Activated CD4-positive, alpha-beta T cell treated with anti-CD3 and anti-CD28 coated beads, Interleukin-2, amount 10 ng/mL, durations not matched to agents 24 days and 14 days (primary cell): ENCODE data around the gene SLC11A2. TPM values are rescaled to one million over a fixed set of nuclear protein-coding genes. Genes with fewer than 3 reads are reported as not detected.

ENCODE experiments used
- DNase-seq: peaks from one replicate; pipeline ENCODE4 v3.0.0; 2022
- H3K27ac Mint-ChIP-seq: one replicate; pipeline ENCODE4 v1.8.0; 2022; ENCODE audit warnings: mild to moderate bottlenecking, mixed read lengths
- H3K27me3 Mint-ChIP-seq: one replicate; pipeline ENCODE4 v1.8.0; 2022; ENCODE audit warnings: mixed read lengths
- H3K36me3 Mint-ChIP-seq: one replicate; pipeline ENCODE4 v1.8.0; 2022; ENCODE audit warnings: low read depth, mild to moderate bottlenecking, mixed read lengths
- H3K4me1 Mint-ChIP-seq: one replicate; pipeline ENCODE4 v1.8.0; 2021; ENCODE audit warnings: mixed read lengths
- H3K4me3 Mint-ChIP-seq: one replicate; pipeline ENCODE4 v1.8.0; 2022; ENCODE audit warnings: mild to moderate bottlenecking, moderate library complexity, mixed read lengths
- H3K9me3 Mint-ChIP-seq: one replicate; pipeline ENCODE4 v1.8.0; 2021; ENCODE audit warnings: mixed read lengths
- intact Hi-C: fragments of 100-400 bp; cut with micrococcal nuclease; formaldehyde crosslinking; loops from one replicate; pipeline ENCODE4 v1.15.1; 2023
- total RNA-seq: library from RNA; stranded (reverse); gene quantifications from 2 replicates; pipeline ENCODE4 v1.2.3, GENCODE V29; 2022

The SLC11A2 gene
- total RNA-seq, 1 donor from 2014 or later = 56.2 TPM

- peaks cover 52% of the 10 kb centered on the region for H3K36me3 Mint-ChIP-seq
- peak overlapping the region; percentile 30 for H3K4me3 Mint-ChIP-seq
- DNase-seq = no peak
- no peaks in the 10 kb centered on the region for H3K9me3 Mint-ChIP-seq
- peaks cover 15% of the 10 kb centered on the region for H3K4me1 Mint-ChIP-seq
- no peaks in the 10 kb centered on the region for H3K27me3 Mint-ChIP-seq
- H3K27ac Mint-ChIP-seq = peak overlapping the region; percentile 44
- intact Hi-C loops = no loop called here
Observed at GRCh38 chr12:51000245-51000644, 25.9 kb downstream of the SLC11A2 start.

- Mint-ChIP-seq H3K36me3 (peaks cover 52% of the 10 kb centered on the region), H3K4me3 (peak overlapping the region; percentile 38), H3K27me3 (no peaks in the 10 kb centered on the region), H3K27ac (peak overlapping the region; percentile 49), H3K9me3 (no peaks in the 10 kb centered on the region), H3K4me1 (peaks cover 16% of the 10 kb centered on the region)
- intact Hi-C loops = no loop called here
- no peak for DNase-seq
Observed at GRCh38 chr12:50999093-50999492, 27.1 kb downstream of the SLC11A2 start.

GRCh38 chr12:50992819-50993218, 33.4 kb downstream of the SLC11A2 start:
- no peak for DNase-seq
- H3K36me3 Mint-ChIP-seq = peaks cover 58% of the 10 kb centered on the region
- H3K27ac Mint-ChIP-seq = no peak overlapping the region
- H3K9me3 Mint-ChIP-seq = no peaks in the 10 kb centered on the region
- H3K4me1 Mint-ChIP-seq = peaks cover 19% of the 10 kb centered on the region
- intact Hi-C loops = no loop called here
- no peaks in the 10 kb centered on the region for H3K27me3 Mint-ChIP-seq
- H3K4me3 Mint-ChIP-seq = no peak overlapping the region

GRCh38 chr12:50991291-50991690, 34.9 kb downstream of the SLC11A2 start:
- H3K36me3 Mint-ChIP-seq = peaks cover 60% of the 10 kb centered on the region
- H3K27me3 Mint-ChIP-seq = no peaks in the 10 kb centered on the region
- no peak for DNase-seq
- intact Hi-C loops = no loop called here
- H3K4me1 Mint-ChIP-seq = peaks cover 28% of the 10 kb centered on the region
- H3K27ac Mint-ChIP-seq = peak overlapping the region; percentile 31
- H3K9me3 Mint-ChIP-seq = no peaks in the 10 kb centered on the region
- no peak overlapping the region for H3K4me3 Mint-ChIP-seq

GRCh38 chr12:50990791-50991190, 35.4 kb downstream of the SLC11A2 start:
- no peaks in the 10 kb centered on the region for H3K9me3 Mint-ChIP-seq
- H3K36me3 Mint-ChIP-seq = peaks cover 58% of the 10 kb centered on the region
- intact Hi-C loops = no loop called here

GRCh38 chr12:50990147-50990727, 35.9 kb downstream of the SLC11A2 start:
- H3K27ac Mint-ChIP-seq = peak overlapping the region; percentile 58
- no peaks in the 10 kb centered on the region for H3K9me3 Mint-ChIP-seq
- peaks cover 54% of the 10 kb centered on the region for H3K36me3 Mint-ChIP-seq
- H3K4me1 Mint-ChIP-seq = peaks cover 32% of the 10 kb centered on the region
- H3K27me3 Mint-ChIP-seq = no peaks in the 10 kb centered on the region
- no peak overlapping the region for H3K4me3 Mint-ChIP-seq
- DNase-seq = no peak
- intact Hi-C loops = no loop called here

More at GRCh38 chr12:50990791-50991190, 35.4 kb downstream of the SLC11A2 start:
- Mint-ChIP-seq H3K27ac (peak overlapping the region; percentile 58), H3K4me3 (no peak overlapping the region), H3K27me3 (no peaks in the 10 kb centered on the region), H3K4me1 (peaks cover 28% of the 10 kb centered on the region)
- no peak for DNase-seq

- Mint-ChIP-seq H3K4me1 (peaks cover 37% of the 10 kb centered on the region), H3K36me3 (peaks cover 49% of the 10 kb centered on the region), H3K27ac (no peak overlapping the region), H3K4me3 (no peak overlapping the region), H3K27me3 (no peaks in the 10 kb centered on the region), H3K9me3 (no peaks in the 10 kb centered on the region)
- no peak for DNase-seq
- intact Hi-C loops = no loop called here
Observed at GRCh38 chr12:50988871-50989270, 37.3 kb downstream of the SLC11A2 start.

GRCh38 chr12:50988051-50988450, 38.1 kb downstream of the SLC11A2 start:
- no peak overlapping the region for H3K27ac Mint-ChIP-seq
- no peak overlapping the region for H3K4me3 Mint-ChIP-seq
- intact Hi-C loops = no loop called here
- H3K4me1 Mint-ChIP-seq = peaks cover 37% of the 10 kb centered on the region
- no peaks in the 10 kb centered on the region for H3K9me3 Mint-ChIP-seq
- DNase-seq = no peak
- no peaks in the 10 kb centered on the region for H3K27me3 Mint-ChIP-seq
- H3K36me3 Mint-ChIP-seq = peaks cover 43% of the 10 kb centered on the region

GRCh38 chr12:50986966-50987737, 39.0 kb downstream of the SLC11A2 start:
- no peaks in the 10 kb centered on the region for H3K9me3 Mint-ChIP-seq
- no peaks in the 10 kb centered on the region for H3K27me3 Mint-ChIP-seq
- intact Hi-C loops = loop anchor here (1.0 to 2.0 kb wide), 2 partner anchors 162 to 222 kb away; partner anchors contain the start of gene ATF1
- H3K27ac Mint-ChIP-seq = peak overlapping the region; percentile 55
- no peak overlapping the region for H3K4me3 Mint-ChIP-seq
- peaks cover 40% of the 10 kb centered on the region for H3K36me3 Mint-ChIP-seq
- peak; percentile 86 for DNase-seq
- peaks cover 36% of the 10 kb centered on the region for H3K4me1 Mint-ChIP-seq

- Mint-ChIP-seq H3K4me1 (peaks cover 28% of the 10 kb centered on the region), H3K4me3 (no peak overlapping the region), H3K27ac (peak overlapping the region; percentile 81), H3K27me3 (no peaks in the 10 kb centered on the region), H3K9me3 (no peaks in the 10 kb centered on the region), H3K36me3 (peaks cover 32% of the 10 kb centered on the region)
- DNase-seq = no peak
- intact Hi-C loops = loop anchor here (1.0 kb wide), 1 partner anchor 41 kb away; the partner anchor contains the start of gene SLC11A2
Observed at GRCh38 chr12:50985322-50985721, 40.9 kb downstream of the SLC11A2 start.

GRCh38 chr12:50984586-50985298, 41.4 kb downstream of the SLC11A2 start:
- H3K9me3 Mint-ChIP-seq = no peaks in the 10 kb centered on the region
- H3K4me1 Mint-ChIP-seq = peaks cover 31% of the 10 kb centered on the region
- peak overlapping the region; percentile 81 for H3K27ac Mint-ChIP-seq
- intact Hi-C loops = loop anchor here (1.0 kb wide), 1 partner anchor 42 kb away; the partner anchor contains the start of gene SLC11A2
- H3K36me3 Mint-ChIP-seq = peaks cover 33% of the 10 kb centered on the region
- no peak overlapping the region for H3K4me3 Mint-ChIP-seq
- H3K27me3 Mint-ChIP-seq = no peaks in the 10 kb centered on the region
- no peak for DNase-seq

GRCh38 chr12:50981319-50982239, 44.6 kb downstream of the SLC11A2 start:
- intact Hi-C loops = no loop called here
- Mint-ChIP-seq H3K9me3 (peaks cover 2% of the 10 kb centered on the region), H3K36me3 (peaks cover 33% of the 10 kb centered on the region)

GRCh38 chr12:50980545-50980944, 45.6 kb downstream of the SLC11A2 start:
- H3K4me3 Mint-ChIP-seq = peak overlapping the region; percentile 64

More at GRCh38 chr12:50981319-50982239, 44.6 kb downstream of the SLC11A2 start:
- Mint-ChIP-seq H3K27me3 (no peaks in the 10 kb centered on the region), H3K4me1 (peaks cover 33% of the 10 kb centered on the region), H3K27ac (peak overlapping the region; percentile 75), H3K4me3 (no peak overlapping the region)
- no peak for DNase-seq

More at GRCh38 chr12:50980545-50980944, 45.6 kb downstream of the SLC11A2 start:
- Mint-ChIP-seq H3K9me3 (peaks cover 4% of the 10 kb centered on the region), H3K4me1 (peaks cover 30% of the 10 kb centered on the region), H3K27ac (peak overlapping the region; percentile 95), H3K36me3 (peaks cover 35% of the 10 kb centered on the region), H3K27me3 (no peaks in the 10 kb centered on the region)
- DNase-seq = no peak
- intact Hi-C loops = no loop called here
